ENCODE results near the gene HERC6.

The HERC6 gene

DNA sequence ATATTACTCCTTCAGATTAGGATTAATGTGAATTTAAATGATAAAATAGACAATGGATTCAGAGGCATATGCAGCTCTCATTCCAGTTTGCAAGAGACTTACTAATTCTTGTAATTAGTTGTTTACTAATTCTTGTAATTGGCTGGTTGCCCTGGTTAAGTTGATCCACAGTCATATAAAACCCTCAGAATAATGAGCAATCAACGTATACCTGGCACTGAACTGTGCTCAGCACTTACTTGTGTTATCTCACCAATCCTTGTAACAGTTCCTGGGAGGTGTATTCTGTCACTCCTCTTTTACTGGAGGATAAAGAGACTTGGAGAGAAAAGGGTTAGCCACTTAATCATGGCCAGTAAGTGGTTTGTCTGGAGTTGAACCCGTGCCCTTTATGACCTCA lies 88.7 kb downstream of the HERC6 start:
- H4K20me1 ChIP-seq (ENCODE audit: insufficient read depth, low read length, poor library complexity, severe bottlenecking): no peaks in the 10 kb centered on the region
- H3K9me3 ChIP-seq (ENCODE audit: insufficient read depth, low read depth, low read length): no peaks in the 10 kb centered on the region
- peaks cover 15% of the 10 kb centered on the region; the same call in 1 of the 2 replicates for H3K36me3 ChIP-seq (ENCODE audit: insufficient read depth, low read length)
- no peak overlapping the region for H2AFZ ChIP-seq (ENCODE audit: low read length)
- no peak overlapping the region for H3K4me2 ChIP-seq (ENCODE audit: low read depth, low read length, poor library complexity, severe bottlenecking)
- no peaks in the 10 kb centered on the region for H3K9me2 ChIP-seq (replicated peaks; ENCODE audit: low read depth, low read length)
- peaks cover 1% of the 10 kb centered on the region for H3K4me1 ChIP-seq (ENCODE audit: insufficient read depth, low read length, poor library complexity, severe bottlenecking)
- H3K27me3 ChIP-seq (ENCODE audit: insufficient read depth, low read length, poor library complexity, severe bottlenecking): no peaks in the 10 kb centered on the region
- no peak overlapping the region for H3K4me3 ChIP-seq (ENCODE audit: low read length, poor library complexity, severe bottlenecking)
- H3K9ac ChIP-seq (ENCODE audit: low read depth, low read length, poor library complexity, severe bottlenecking): no peak overlapping the region
- no peaks in the 10 kb centered on the region for H3K79me2 ChIP-seq (ENCODE audit: insufficient read depth, low read length)
- H3F3A ChIP-seq (ENCODE audit: low read depth): no peaks in the 10 kb centered on the region
- TF ChIP-seq, protein P1, sequence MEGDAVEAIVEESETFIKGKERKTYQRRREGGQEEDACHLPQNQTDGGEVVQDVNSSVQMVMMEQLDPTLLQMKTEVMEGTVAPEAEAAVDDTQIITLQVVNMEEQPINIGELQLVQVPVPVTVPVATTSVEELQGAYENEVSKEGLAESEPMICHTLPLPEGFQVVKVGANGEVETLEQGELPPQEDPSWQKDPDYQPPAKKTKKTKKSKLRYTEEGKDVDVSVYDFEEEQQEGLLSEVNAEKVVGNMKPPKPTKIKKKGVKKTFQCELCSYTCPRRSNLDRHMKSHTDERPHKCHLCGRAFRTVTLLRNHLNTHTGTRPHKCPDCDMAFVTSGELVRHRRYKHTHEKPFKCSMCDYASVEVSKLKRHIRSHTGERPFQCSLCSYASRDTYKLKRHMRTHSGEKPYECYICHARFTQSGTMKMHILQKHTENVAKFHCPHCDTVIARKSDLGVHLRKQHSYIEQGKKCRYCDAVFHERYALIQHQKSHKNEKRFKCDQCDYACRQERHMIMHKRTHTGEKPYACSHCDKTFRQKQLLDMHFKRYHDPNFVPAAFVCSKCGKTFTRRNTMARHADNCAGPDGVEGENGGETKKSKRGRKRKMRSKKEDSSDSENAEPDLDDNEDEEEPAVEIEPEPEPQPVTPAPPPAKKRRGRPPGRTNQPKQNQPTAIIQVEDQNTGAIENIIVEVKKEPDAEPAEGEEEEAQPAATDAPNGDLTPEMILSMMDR (conservative IDR thresholded peaks at IDR 0.05; ENCODE audit: low read length): no peak
- no peak for TF ChIP-seq EZH2phosphoT487 (IDR thresholded peaks at IDR 0.05; ENCODE audit: borderline replicate concordance)

DNA sequence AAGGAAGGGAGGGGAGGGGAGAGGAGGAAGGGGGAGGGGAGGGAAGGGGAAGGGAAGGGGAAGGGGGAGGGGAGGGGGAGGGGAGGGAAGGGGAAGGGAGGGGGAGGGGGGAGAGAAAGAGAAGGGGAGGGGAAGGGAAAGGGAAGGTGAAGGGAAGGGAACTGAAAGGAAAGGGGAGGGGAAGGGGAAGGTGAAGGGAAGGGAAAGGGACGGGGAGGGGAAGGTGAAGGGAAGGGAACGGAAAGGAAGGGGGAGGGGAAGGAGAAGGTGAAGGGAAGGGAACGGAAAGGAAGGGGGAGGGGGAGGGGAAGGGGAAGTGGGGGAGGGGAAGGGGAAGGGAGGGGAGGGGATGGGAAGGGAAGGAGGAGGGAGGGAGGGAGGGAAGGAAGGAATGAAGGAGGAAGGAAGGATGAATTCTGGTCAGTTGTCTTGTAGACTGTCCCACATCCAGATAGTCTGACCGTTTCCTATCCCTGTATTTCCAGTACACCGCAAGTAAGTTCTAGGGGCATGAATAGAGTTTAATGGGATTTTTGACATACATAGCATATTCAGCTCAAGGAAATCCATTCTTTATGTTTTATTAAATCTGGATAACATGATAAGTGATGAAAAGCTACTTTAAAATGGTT lies 98.7 kb downstream of the HERC6 start:
- Histone ChIP-seq H3K4me2 (ENCODE audit: low read depth, low read length, poor library complexity, severe bottlenecking) (no peak overlapping the region), H3K4me3 (ENCODE audit: low read length, poor library complexity, severe bottlenecking) (no peak overlapping the region)
- no peak for TF ChIP-seq EZH2phosphoT487 (IDR thresholded peaks at IDR 0.05; ENCODE audit: borderline replicate concordance)
- TF ChIP-seq, protein P1 (conservative IDR thresholded peaks at IDR 0.05; ENCODE audit: low read length): no peak

DNA sequence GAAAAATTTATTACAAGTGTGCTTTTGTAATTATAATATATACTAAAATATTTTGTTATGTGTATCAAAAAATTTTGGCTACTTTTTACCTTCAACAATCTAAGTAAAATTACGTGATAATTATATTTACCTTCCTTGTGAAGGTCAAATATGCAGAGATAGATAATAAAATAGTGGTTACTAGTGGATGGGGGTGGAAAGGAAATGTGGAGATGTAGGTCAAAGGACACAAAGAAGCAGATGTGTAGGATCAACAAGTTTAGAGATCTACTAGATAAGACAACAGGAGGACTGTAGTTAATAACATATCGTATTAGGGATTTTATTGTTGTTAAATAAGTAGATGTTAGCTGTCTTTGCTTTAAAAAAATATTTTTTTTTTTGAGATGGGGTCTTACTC lies 99.6 kb downstream of the HERC6 start:
- H3K36me3 ChIP-seq (ENCODE audit: insufficient read depth, low read length): peaks cover 5% of the 10 kb centered on the region; the same call in 1 of the 2 replicates
- TF ChIP-seq, protein P1 (conservative IDR thresholded peaks at IDR 0.05; ENCODE audit: low read length): no peak
- TF ChIP-seq EZH2phosphoT487 (IDR thresholded peaks at IDR 0.05; ENCODE audit: borderline replicate concordance): no peak
- no peaks in the 10 kb centered on the region for H4K20me1 ChIP-seq (ENCODE audit: insufficient read depth, low read length, poor library complexity, severe bottlenecking)
- H3K9me3 ChIP-seq (ENCODE audit: insufficient read depth, low read depth, low read length): no peaks in the 10 kb centered on the region
- H3K4me3 ChIP-seq (ENCODE audit: low read length, poor library complexity, severe bottlenecking): no peak overlapping the region
- no peaks in the 10 kb centered on the region for H3K4me1 ChIP-seq (ENCODE audit: insufficient read depth, low read length, poor library complexity, severe bottlenecking)
- no peaks in the 10 kb centered on the region for H3K9me2 ChIP-seq (replicated peaks; ENCODE audit: low read depth, low read length)
- no peak overlapping the region for H3K9ac ChIP-seq (ENCODE audit: low read depth, low read length, poor library complexity, severe bottlenecking)
- H3K79me2 ChIP-seq (ENCODE audit: insufficient read depth, low read length): no peaks in the 10 kb centered on the region
- no peaks in the 10 kb centered on the region for H3K27me3 ChIP-seq (ENCODE audit: insufficient read depth, low read length, poor library complexity, severe bottlenecking)
- H3K4me2 ChIP-seq (ENCODE audit: low read depth, low read length, poor library complexity, severe bottlenecking): no peak overlapping the region
- H3F3A ChIP-seq (ENCODE audit: low read depth): no peaks in the 10 kb centered on the region
- H2AFZ ChIP-seq (ENCODE audit: low read length): no peak overlapping the region

More for the DNA sequence above, 98.7 kb downstream of the HERC6 start:
- no peaks in the 10 kb centered on the region for H3K9me3 ChIP-seq (ENCODE audit: insufficient read depth, low read depth, low read length)
- no peak overlapping the region for H2AFZ ChIP-seq (ENCODE audit: low read length)
- no peaks in the 10 kb centered on the region for H3K27me3 ChIP-seq (ENCODE audit: insufficient read depth, low read length, poor library complexity, severe bottlenecking)
- no peaks in the 10 kb centered on the region for H3K4me1 ChIP-seq (ENCODE audit: insufficient read depth, low read length, poor library complexity, severe bottlenecking)
- no peak overlapping the region for H3K9ac ChIP-seq (ENCODE audit: low read depth, low read length, poor library complexity, severe bottlenecking)
- H4K20me1 ChIP-seq (ENCODE audit: insufficient read depth, low read length, poor library complexity, severe bottlenecking): no peaks in the 10 kb centered on the region
- no peaks in the 10 kb centered on the region for H3K9me2 ChIP-seq (replicated peaks; ENCODE audit: low read depth, low read length)
- H3F3A ChIP-seq (ENCODE audit: low read depth): no peaks in the 10 kb centered on the region
- no peaks in the 10 kb centered on the region for H3K79me2 ChIP-seq (ENCODE audit: insufficient read depth, low read length)
- H3K36me3 ChIP-seq (ENCODE audit: insufficient read depth, low read length): peaks cover 8% of the 10 kb centered on the region; the same call in 1 of the 2 replicates
